SJCRH30 (cell line): ENCODE measurements around the gene PBXIP1. TPM values are rescaled to one million over a fixed set of nuclear protein-coding genes. Genes with fewer than 3 reads are reported as not detected.
A peak's percentile ranks its signal among the peaks of the same experiment; 100 is the strongest.

Source experiments
- DNase-seq, 2 experiments: peaks; one replicate each; pipeline ENCODE4 v3.0.0-alpha.2; 2015 to 2020
- H3K27ac ChIP-seq: fragments of 250-450 bp; sonication (Bioruptor Pico); 2 replicates; pipeline ENCODE4 v1.5.1; 2020; ENCODE audit warnings: mild to moderate bottlenecking, moderate library complexity
- H3K27me3 ChIP-seq: fragments of 250-450 bp; sonication (Bioruptor Pico); 2 replicates; pipeline ENCODE4 v1.5.1; 2020; ENCODE audit warnings: mild to moderate bottlenecking, moderate library complexity
- H3K36me3 ChIP-seq: fragments of 250-450 bp; sonication (Bioruptor Pico); 2 replicates; pipeline ENCODE4 v1.5.1; 2020; ENCODE audit warnings: mild to moderate bottlenecking, moderate library complexity
- H3K4me1 ChIP-seq: fragments of 250-450 bp; sonication (Bioruptor Pico); 2 replicates; pipeline ENCODE4 v1.5.1; 2020; ENCODE audit warnings: mild to moderate bottlenecking, moderate library complexity
- H3K4me3 ChIP-seq: fragments of 250-450 bp; sonication (Bioruptor Pico); 2 replicates; pipeline ENCODE4 v1.5.1; 2020; ENCODE audit warnings: mild to moderate bottlenecking, moderate library complexity
- H3K9me3 ChIP-seq: fragments of 250-450 bp; sonication (Bioruptor Pico); replicated peaks from 2 replicates; pipeline ENCODE4 v1.5.1; 2020; ENCODE audit warnings: mild to moderate bottlenecking, moderate library complexity
- total RNA-seq: library from RNA; depleted of rRNA; stranded (reverse); fragments of >200 nt; shearing (Covaris generic); gene quantifications from 2 replicates; pipeline ENCODE4 v1.2.3, GENCODE V29; 2014

The PBXIP1 gene
- total RNA-seq, 1 experiment from 2014 or later, result 40.2 TPM

- Histone ChIP-seq H3K9me3 (no peaks in the 10 kb centered on the region), H3K27me3 (no peaks in the 10 kb centered on the region), H3K4me3 (peak overlapping the region; percentile 48), H3K4me1 (peaks cover 25% of the 10 kb centered on the region), H3K36me3 (peaks cover 19% of the 10 kb centered on the region; the same call in 1 of the 2 replicates), H3K27ac (peak overlapping the region; percentile 76)
- DNase-seq, result no peak
These were observed 15.6 kb upstream of the PBXIP1 start for GRCh38 chr1:154971341-154971998.

DNA sequence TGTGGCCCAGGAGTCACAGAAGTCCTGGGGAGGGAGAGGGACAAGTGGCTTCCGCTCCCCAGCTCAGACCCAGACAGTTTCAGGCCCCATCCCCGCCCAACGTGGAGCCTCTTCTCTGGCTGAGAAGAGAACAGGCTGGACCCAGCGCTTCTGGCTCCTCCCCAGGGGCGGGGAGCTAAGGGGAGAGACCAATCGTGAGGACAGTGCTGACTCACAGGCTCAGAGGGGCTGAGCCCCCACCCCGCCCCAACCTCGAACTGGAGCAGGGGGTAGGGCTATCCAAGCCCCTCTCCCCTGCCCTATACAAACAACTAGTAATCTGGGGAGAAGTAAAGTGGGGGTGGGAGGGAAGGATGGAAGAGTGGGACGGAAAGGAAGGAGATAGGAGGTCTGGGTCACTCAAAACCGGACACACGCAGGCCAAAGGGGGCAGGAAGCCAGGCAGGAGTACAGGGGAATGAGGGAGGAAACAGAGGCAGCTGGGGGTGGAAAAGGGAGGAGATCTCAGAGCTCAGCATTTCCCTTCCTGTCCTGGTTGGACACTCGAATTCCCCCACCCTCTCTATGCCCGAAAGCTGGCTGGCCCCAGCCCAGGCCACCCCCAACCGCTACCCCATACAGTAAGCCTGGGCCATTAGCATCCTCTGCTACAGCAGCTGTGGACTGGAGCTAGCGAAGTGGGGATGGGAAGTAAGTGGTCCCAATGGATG lies 14.9 kb upstream of the PBXIP1 start, which contains the start of gene SHC1:
Gene SHC1 (minus strand): TSS at position 117 of the 710 bp plus-strand sequence. CDS start 221 bp downstream, outside the sequence.
- peak within 1 kb of the TSS; percentile 48 for H3K4me3 ChIP-seq
- H3K9me3 ChIP-seq, result no peaks in the 10 kb centered on the region
- peak; percentile 92 to 93 for DNase-seq
- no peaks in the 10 kb centered on the region for H3K27me3 ChIP-seq
- peaks cover 25% of the 10 kb centered on the region for H3K4me1 ChIP-seq
- H3K27ac ChIP-seq, result peak within 1 kb of the TSS; percentile 76
- H3K36me3 ChIP-seq, result peaks cover 20% of the 10 kb centered on the region

- peaks cover 27% of the 10 kb centered on the region for H3K36me3 ChIP-seq
- DNase-seq, result no peak
- H3K27ac ChIP-seq, result peak overlapping the region; percentile 76; the same call in 1 of the 2 replicates
- no peaks in the 10 kb centered on the region for H3K9me3 ChIP-seq
- H3K4me3 ChIP-seq, result peak overlapping the region; percentile 48
- H3K27me3 ChIP-seq, result no peaks in the 10 kb centered on the region
- peaks cover 25% of the 10 kb centered on the region for H3K4me1 ChIP-seq
These were observed 14.1 kb upstream of the PBXIP1 start for GRCh38 chr1:154969860-154970452.

DNA sequence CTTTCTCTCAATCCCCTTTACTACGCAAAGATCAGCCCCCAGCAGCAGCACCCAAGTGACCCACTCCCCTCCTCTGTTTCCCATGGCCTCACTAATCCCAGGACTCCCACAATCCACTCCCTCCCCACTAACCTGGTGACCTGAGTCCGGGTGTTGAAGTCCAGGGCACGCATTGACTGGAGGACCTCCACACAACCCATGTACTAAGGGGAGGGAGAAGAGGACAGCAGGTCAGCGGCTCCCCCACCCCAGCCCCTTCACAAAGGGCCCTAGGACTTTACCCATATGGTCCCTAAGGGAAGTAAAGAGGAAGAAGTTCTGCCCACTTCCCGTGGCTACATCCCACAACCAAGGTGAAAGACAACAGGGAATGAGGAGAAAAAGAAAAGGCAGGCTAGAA lies 13.3 kb upstream of the PBXIP1 start:
- peak overlapping the region; percentile 64 for H3K27ac ChIP-seq
- H3K9me3 ChIP-seq, result no peaks in the 10 kb centered on the region
- DNase-seq, result no peak
- H3K36me3 ChIP-seq, result peaks cover 33% of the 10 kb centered on the region
- H3K4me3 ChIP-seq, result peak overlapping the region; percentile 48
- H3K27me3 ChIP-seq, result no peaks in the 10 kb centered on the region
- peaks cover 25% of the 10 kb centered on the region for H3K4me1 ChIP-seq

- Histone ChIP-seq H3K27ac (peak overlapping the region; percentile 64), H3K27me3 (no peaks in the 10 kb centered on the region), H3K9me3 (no peaks in the 10 kb centered on the region), H3K4me3 (peak overlapping the region; percentile 48), H3K36me3 (peaks cover 33% of the 10 kb centered on the region), H3K4me1 (peaks cover 25% of the 10 kb centered on the region)
- peak; percentile 34 to 75 for DNase-seq
These were observed 12.8 kb upstream of the PBXIP1 start for GRCh38 chr1:154968731-154969130.

GRCh38 chr1:154967331-154967950 lies 11.5 kb upstream of the PBXIP1 start:
- Histone ChIP-seq H3K9me3 (no peaks in the 10 kb centered on the region), H3K36me3 (peaks cover 33% of the 10 kb centered on the region), H3K4me1 (peaks cover 20% of the 10 kb centered on the region), H3K4me3 (no peak overlapping the region), H3K27ac (no peak overlapping the region), H3K27me3 (no peaks in the 10 kb centered on the region)
- no peak for DNase-seq

- Histone ChIP-seq H3K27me3 (no peaks in the 10 kb centered on the region), H3K4me3 (no peak overlapping the region), H3K9me3 (no peaks in the 10 kb centered on the region), H3K36me3 (peaks cover 33% of the 10 kb centered on the region), H3K27ac (no peak overlapping the region), H3K4me1 (peaks cover 12% of the 10 kb centered on the region)
- DNase-seq, result no peak
These were observed 10.2 kb upstream of the PBXIP1 start for GRCh38 chr1:154966111-154966510.

DNA sequence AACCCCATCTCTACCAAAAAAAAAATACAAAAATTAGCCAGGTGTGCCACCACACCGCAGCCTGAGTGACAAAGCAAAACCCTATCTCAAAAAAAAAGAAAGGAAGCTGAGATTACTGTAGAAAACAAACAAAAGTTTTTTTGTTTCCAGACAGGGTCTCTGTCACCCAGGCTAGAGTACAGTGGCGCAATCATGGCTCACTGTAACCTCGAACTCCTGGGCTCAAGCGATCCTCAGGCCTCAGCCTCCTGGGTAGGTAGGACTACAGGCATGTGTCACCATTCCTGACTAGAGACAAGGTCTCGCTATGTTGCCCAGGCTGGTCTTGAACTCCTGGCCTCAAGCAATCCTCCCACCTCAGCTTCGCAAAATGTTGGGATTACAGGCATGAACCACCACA lies 8.5 kb upstream of the PBXIP1 start:
- Histone ChIP-seq H3K27ac (no peak overlapping the region), H3K4me1 (peaks cover 8% of the 10 kb centered on the region; the same call in 1 of the 2 replicates), H3K27me3 (no peaks in the 10 kb centered on the region), H3K9me3 (no peaks in the 10 kb centered on the region), H3K4me3 (no peak overlapping the region), H3K36me3 (peaks cover 33% of the 10 kb centered on the region)
- no peak for DNase-seq

DNA sequence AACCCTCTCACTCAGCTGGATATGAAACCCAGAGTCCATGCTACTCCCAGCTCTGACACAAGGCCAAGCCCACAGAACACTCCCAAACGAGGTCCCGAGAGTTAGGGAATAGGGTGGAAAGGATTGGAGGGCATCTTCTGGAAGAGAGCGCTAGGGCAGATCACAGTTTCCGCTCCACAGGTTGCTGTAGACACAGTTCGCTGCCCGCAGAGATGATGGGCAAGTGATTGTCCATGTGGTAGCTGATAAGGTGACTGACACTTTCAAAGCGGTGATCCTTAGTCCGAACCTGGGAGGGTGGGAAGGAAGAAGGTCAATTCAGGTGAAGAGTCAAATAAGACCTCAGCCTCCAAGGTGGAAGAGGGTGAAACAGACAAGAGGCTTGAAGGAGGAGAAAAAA lies 7.7 kb upstream of the PBXIP1 start:
- no peak overlapping the region for H3K4me3 ChIP-seq
- no peak for DNase-seq
- no peaks in the 10 kb centered on the region for H3K9me3 ChIP-seq
- peaks cover under 1% of the 10 kb centered on the region; the same call in 1 of the 2 replicates for H3K4me1 ChIP-seq
- H3K27ac ChIP-seq, result no peak overlapping the region
- no peaks in the 10 kb centered on the region for H3K27me3 ChIP-seq
- H3K36me3 ChIP-seq, result peaks cover 33% of the 10 kb centered on the region

- Histone ChIP-seq H3K27me3 (no peaks in the 10 kb centered on the region), H3K9me3 (no peaks in the 10 kb centered on the region), H3K36me3 (peaks cover 27% of the 10 kb centered on the region), H3K27ac (no peak overlapping the region), H3K4me1 (peaks cover under 1% of the 10 kb centered on the region), H3K4me3 (peak overlapping the region; percentile 91; the same call in 1 of the 2 replicates)
- DNase-seq, result no peak
These were observed 7.0 kb upstream of the PBXIP1 start for GRCh38 chr1:154962795-154963330.

- peak overlapping the region; percentile 81 for H3K27ac ChIP-seq
- peaks cover 6% of the 10 kb centered on the region for H3K4me1 ChIP-seq
- no peaks in the 10 kb centered on the region for H3K9me3 ChIP-seq
- peak in 1 of 2 experiments; percentile 39 for DNase-seq
- H3K4me3 ChIP-seq, result peak overlapping the region; percentile 91
- H3K27me3 ChIP-seq, result no peaks in the 10 kb centered on the region
- H3K36me3 ChIP-seq, result peaks cover 22% of the 10 kb centered on the region
These were observed 6.4 kb upstream of the PBXIP1 start for GRCh38 chr1:154962156-154962749.

- peak; percentile 77 to 78 for DNase-seq
- no peaks in the 10 kb centered on the region for H3K9me3 ChIP-seq
- H3K4me3 ChIP-seq, result peak within 1 kb of the TSS; percentile 91
- H3K4me1 ChIP-seq, result peaks cover 13% of the 10 kb centered on the region
- H3K27me3 ChIP-seq, result no peaks in the 10 kb centered on the region
- H3K27ac ChIP-seq, result peak within 1 kb of the TSS; percentile 81
- peaks cover 14% of the 10 kb centered on the region for H3K36me3 ChIP-seq
These were observed 5.6 kb upstream of the PBXIP1 start, which contains the start of gene PYGO2 for GRCh38 chr1:154961207-154962155. PYGO2 (minus strand) TSS chr1:154961782; CDS start chr1:154961576, 206 bp downstream.

- Histone ChIP-seq H3K9me3 (no peaks in the 10 kb centered on the region), H3K4me3 (peak overlapping the region; percentile 91), H3K27ac (no peak overlapping the region), H3K36me3 (peaks cover 13% of the 10 kb centered on the region), H3K27me3 (no peaks in the 10 kb centered on the region), H3K4me1 (peaks cover 14% of the 10 kb centered on the region)
- DNase-seq, result no peak
These were observed 4.7 kb upstream of the PBXIP1 start for GRCh38 chr1:154960446-154961136.
